ENCODE measurements around the gene RAB35.

The RAB35 gene

DNA sequence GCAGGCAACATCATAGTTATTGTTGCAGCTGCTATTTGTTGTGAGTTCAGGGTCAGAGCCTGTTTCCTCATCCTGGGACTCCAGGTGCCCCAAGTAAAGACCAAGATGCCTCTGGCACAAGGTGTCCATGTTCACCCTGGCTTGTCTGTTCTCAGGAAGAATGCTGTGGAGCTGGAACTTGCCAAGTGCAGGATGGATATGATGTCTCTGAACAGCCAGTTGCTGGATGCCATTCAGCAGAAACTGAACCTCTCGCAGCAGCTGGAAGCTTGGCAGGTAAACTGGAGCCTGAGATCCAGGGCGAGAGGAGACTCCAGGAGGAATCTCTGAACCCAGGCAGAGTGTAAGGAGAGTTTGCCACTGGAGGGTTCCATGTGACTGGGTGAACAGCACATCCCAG lies 26.8 kb downstream of the RAB35 start:
- TF ChIP-seq, protein P1, sequence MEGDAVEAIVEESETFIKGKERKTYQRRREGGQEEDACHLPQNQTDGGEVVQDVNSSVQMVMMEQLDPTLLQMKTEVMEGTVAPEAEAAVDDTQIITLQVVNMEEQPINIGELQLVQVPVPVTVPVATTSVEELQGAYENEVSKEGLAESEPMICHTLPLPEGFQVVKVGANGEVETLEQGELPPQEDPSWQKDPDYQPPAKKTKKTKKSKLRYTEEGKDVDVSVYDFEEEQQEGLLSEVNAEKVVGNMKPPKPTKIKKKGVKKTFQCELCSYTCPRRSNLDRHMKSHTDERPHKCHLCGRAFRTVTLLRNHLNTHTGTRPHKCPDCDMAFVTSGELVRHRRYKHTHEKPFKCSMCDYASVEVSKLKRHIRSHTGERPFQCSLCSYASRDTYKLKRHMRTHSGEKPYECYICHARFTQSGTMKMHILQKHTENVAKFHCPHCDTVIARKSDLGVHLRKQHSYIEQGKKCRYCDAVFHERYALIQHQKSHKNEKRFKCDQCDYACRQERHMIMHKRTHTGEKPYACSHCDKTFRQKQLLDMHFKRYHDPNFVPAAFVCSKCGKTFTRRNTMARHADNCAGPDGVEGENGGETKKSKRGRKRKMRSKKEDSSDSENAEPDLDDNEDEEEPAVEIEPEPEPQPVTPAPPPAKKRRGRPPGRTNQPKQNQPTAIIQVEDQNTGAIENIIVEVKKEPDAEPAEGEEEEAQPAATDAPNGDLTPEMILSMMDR (conservative IDR thresholded peaks at IDR 0.05; ENCODE audit: low read length) = no peak
- no peak overlapping the region for H3K4me3 ChIP-seq (ENCODE audit: low read length)
- DNase-seq (ENCODE audit: low read depth) = no peak

DNA sequence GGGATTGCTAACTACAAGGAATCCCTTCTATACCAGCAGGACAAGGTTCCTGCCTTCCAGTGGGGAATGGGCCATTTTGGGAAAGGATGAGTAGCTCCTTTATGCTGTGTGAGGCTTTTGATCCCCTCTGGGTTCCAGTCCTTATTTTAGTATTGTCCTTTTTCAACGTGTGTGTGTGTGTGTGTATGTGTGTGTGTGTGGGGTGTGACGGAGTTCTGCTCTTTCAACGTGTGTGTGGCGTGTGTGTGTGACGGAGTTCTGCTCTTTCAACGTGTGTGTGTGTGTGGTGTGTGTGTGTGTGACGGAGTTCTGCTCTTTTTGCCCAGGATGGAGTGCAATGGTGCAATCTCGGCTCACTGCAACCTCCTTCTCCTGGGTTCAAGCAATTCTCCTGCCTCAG lies 27.4 kb downstream of the RAB35 start:
- no peak overlapping the region for H3K4me3 ChIP-seq (ENCODE audit: low read length)
- TF ChIP-seq, protein P1 (conservative IDR thresholded peaks at IDR 0.05; ENCODE audit: low read length) = no peak
- DNase-seq (ENCODE audit: low read depth) = no peak

DNA sequence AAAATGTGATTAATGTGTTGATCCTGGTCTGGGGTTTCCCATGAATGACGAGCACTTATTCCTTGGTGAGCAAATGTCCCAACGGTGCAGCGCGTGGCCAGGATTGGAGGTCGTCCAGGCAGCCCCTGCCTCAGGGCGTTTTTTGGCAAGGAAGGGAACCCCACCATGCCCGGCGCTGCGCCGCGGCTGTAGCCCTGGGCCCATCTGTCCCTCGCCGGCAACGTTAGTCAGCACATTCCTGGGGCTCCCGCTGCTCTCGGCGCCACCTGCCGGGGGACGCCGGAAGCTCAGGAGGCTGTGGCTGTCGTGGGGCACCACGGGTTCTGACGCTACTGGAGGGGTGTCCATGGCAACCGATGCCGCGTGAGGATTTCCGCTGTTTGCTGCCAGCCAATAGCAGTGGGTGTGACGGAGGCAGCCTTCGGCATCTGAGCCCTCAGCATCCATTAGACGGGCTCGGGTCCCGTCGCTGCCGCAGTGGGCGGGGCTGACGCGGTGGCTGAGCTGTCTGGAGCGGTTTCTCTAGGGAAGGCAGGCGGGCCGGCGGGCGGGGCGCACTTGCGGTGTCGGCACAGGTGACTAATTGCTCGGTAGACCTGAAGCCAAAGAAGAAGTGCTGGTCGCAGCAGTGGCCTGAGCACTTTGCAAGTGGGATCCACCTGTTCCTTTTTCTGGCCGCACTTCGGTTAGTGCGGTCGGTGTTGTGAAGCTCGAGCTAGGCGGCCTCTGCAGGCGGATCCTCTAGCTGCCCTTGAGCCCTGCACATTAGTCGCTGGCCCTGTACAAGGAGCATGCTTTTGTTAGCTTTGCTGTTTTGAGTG lies 29.5 kb downstream of the RAB35 start:
- peak overlapping the region; percentile 65 for H3K4me3 ChIP-seq (ENCODE audit: low read length)
- DNase-seq (ENCODE audit: low read depth) = peak; percentile 97
- TF ChIP-seq, protein P1 (conservative IDR thresholded peaks at IDR 0.05; ENCODE audit: low read length) = peak; percentile 90

DNA sequence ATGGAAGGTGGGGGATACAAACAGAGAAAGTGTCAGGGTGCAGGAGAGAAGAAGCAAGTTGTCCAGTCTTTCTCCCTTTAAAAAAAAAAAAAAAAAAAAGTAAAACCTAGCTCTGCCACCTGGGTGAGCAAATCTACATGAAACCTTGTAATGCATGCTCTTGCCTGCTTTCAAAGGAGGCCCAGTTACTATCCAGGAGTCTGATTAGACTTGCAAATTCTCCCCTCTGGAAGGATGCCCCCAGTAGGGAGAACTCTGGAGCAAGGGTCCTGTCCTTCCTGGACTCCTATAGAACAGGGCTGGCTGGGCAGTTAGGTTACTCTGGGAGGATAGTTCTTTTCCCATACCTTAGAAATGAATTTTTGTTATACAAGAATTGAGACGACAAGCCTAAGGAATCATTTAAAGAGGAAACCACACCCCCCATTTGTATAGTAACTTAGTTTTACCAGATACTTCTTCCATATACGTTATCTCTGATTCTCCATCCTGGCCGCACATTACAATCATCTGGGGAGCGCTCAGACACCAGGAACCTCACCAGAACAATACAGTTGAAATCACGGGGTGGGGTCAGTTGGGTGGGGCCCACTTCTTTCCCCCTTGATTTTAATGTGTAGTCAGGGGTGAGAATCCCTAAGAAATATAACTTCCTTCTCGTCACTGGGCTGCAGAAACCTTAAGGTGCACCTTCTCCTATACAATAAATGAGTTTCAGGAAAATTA lies 30.5 kb downstream of the RAB35 start:
- TF ChIP-seq, protein P1 (conservative IDR thresholded peaks at IDR 0.05; ENCODE audit: low read length) = no peak
- peak overlapping the region; percentile 65; the same call in 1 of the 2 replicates for H3K4me3 ChIP-seq (ENCODE audit: low read length)
- DNase-seq (ENCODE audit: low read depth) = no peak

DNA sequence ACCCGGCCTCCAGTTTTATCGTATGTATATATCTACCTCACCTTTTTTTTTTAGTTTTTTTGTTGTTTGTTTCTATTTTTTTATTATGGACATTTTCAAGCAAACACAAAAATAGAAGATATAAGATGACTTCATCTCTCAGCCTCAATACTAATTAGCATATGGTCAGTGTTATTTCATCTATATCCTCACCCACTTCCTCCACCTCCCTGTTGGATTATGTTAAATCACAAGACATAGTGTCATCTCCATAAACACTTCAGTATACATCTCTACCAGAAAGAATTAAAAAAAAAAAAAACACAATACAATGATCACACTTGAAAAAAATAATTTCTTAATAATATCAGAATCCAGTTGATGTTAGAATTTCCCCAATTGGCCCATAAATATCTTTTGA lies 34.9 kb downstream of the RAB35 start:
- TF ChIP-seq, protein P1 (conservative IDR thresholded peaks at IDR 0.05; ENCODE audit: low read length) = no peak
- no peak overlapping the region for H3K4me3 ChIP-seq (ENCODE audit: low read length)
- no peak for DNase-seq (ENCODE audit: low read depth)

DNA sequence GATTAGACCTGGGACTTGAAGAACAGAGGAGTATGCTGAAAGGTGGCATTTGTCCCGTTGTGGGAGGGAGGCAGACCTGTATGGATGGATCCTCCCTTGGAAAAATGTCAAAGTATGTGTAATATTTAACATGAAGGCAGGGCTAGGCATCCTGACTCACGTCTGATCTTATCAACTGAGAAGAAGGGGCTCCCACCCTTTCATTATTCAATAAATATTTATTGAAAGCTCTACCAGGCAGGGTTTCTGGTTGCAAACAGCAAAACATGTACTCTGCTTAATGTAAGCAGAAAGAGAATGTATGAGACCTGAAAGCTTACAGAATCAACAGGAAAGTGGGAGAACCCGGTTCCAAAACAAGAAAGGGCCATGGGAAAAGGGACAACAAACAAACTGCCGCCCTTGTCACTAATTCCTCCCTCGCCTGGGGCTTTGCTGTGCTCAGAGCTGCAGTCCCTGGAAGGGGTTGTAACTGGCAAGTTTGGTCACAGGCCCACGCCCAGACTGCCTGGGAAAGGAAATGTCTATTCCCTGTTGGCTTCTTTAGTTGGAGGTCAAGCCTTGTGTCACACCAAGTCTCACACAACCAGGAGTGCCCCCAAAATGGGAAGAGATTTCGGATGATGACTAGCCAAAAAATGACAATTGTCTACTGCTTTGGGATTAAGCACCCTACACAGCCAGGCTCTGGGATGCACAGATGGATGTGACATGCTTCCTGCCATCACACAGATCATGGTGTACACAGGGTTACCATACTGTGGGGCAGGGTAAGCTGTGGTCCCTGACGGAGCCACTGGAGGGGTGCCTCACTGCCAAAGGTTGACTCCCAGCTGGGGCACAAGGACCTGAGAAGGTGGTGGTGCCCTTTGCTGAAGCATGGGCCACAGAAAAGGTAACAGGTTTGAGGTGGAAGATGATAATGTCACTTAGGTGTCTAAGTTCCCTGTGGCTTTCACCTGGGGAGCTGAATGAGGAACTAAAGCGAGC lies 36.8 kb downstream of the RAB35 start:
- DNase-seq (ENCODE audit: low read depth) = no peak
- no peak overlapping the region for H3K4me3 ChIP-seq (ENCODE audit: low read length)
- TF ChIP-seq, protein P1 (conservative IDR thresholded peaks at IDR 0.05; ENCODE audit: low read length) = no peak
